ENCODE data around the gene FIBP. TPM values are rescaled to one million over a fixed set of nuclear protein-coding genes. Genes with fewer than 3 reads are reported as not detected.
A peak's percentile ranks its signal among the peaks of the same experiment; 100 is the strongest.

FIBP gene
- total and polyA plus RNA-seq, 7 experiments from 2014 or later: 25.9 to 78.3 (median 50.0) TPM

DNA sequence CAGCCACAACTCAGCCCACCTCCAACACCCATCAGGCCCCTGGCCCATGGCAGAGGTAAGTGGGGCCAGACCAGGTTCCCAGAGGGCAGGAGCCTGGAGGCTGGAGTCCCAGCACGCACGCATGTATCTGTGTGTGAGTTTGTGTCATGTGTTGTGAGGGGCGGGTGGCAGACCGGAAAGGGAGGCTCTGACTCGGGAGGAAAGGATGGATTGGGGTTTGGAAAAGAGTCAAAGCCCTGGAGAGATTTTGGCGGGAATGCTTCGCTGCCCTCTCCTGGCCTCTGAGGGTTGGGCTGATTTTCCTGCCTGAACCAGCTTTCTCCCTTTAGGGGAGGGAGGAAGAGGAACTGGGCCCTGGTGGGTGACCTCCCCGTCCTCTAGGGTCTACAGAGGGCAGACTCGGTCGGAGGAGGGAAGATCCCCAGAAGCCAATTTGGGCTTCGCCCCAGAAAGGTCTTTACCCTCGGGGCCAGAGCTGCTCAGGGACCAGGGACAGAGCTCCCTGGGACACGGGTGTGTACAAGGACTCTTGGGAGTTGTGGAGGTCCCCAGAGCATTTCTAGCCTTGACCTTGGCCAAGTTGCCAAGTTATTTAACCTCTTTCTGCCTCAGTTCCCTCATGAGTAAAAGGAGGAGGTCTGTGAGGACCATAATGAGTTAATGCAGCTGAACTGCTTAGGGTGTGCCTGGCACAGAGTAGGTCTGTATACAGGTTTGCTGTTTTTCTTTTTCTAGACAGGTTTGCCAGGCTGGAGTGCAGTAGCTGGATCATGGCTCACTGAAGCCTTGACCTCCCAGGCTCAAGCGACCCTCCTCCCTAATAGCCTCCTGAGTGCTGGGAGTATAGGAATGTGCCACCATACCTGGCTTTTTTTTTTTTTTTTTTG lies 23.7 kb upstream of the FIBP start:
- Histone ChIP-seq H3K27ac (ENCODE audit: low read depth, low read length) (no peak overlapping the region), H3K4me1 (ENCODE audit: control insufficient read depth in 2 of 2, insufficient read depth in 2 of 2, low read length in 2 of 2) (peaks cover 2 to 5% of the 10 kb centered on the region in 2 donors), H3K36me3 (ENCODE audit: control insufficient read depth in 2 of 3, insufficient read depth in 3 of 3, low read length in 3 of 3) (peaks cover 0 to 4% (median 0%) of the 10 kb centered on the region in 3 experiments), H3K9me3 (ENCODE audit: control insufficient read depth in 2 of 3, low read length in 3 of 3) (no peaks in the 10 kb centered on the region), H3K27me3 (ENCODE audit: control insufficient read depth in 2 of 2, insufficient read depth in 2 of 2, low read length in 2 of 2) (no peaks in the 10 kb centered on the region), H3K4me3 (ENCODE audit: low read length) (no peak overlapping the region)
- Mint-ChIP-seq H3K27me3 (peaks cover 0 to 9% (median 0%) of the 10 kb centered on the region in 5 donors), H3K4me3 (no peak overlapping the region), H3K4me1 (peaks cover 18 to 30% (median 21%) of the 10 kb centered on the region in 7 donors), H3K27ac (peak overlapping the region in 1 of 9 donors; percentile 5), H3K9me3 (no peaks in the 10 kb centered on the region), H3K36me3 (peaks cover 0 to 13% (median 0%) of the 10 kb centered on the region in 5 donors)
- ChIA-PET POLR2A (interaction anchor here (0.9 to 3.3 kb wide), 3 partner anchors 11 to 49 kb away, joined by 3 to 18 read pairs (median 7); partner anchors contain the start of genes CCDC85B, FIBP, FOSL1 and SART1), CTCF (interaction anchor here (0.9 to 1.3 kb wide), 3 partner anchors 11 to 27 kb away, joined by 3 to 4 read pairs (median 3); partner anchors contain the start of gene CCDC85B)
- intact Hi-C loops (cut with micrococcal nuclease): no loop called here
- DNase-seq (no peak), ATAC-seq (no peak)

DNA sequence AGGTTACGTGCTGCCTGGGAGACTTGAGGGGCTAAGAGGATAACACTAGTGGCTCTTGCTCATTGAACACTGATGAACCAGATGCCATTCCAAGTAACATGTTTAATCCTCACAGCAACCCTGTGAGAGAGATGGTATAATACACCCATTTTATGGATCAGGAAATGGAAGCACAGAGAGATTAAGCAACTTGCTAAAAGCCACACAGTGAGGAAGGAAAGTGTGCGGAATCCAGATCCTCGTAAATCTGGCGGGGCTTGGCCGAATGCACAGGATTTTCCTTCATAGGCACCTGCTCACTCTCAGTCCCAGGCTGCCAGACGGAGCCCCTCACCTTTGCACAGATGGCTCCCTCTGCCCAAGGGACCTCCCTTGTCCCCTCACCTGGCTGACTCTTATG lies 19.6 kb upstream of the FIBP start:
- Histone ChIP-seq H3K4me1 (ENCODE audit: control insufficient read depth in 2 of 2, insufficient read depth in 2 of 2, low read length in 2 of 2) (no peaks in the 10 kb centered on the region), H3K4me3 (ENCODE audit: low read length) (no peak overlapping the region), H3K36me3 (ENCODE audit: control insufficient read depth in 2 of 3, insufficient read depth in 3 of 3, low read length in 3 of 3) (no peaks in the 10 kb centered on the region), H3K9me3 (ENCODE audit: control insufficient read depth in 2 of 3, low read length in 3 of 3) (no peaks in the 10 kb centered on the region), H3K27me3 (ENCODE audit: control insufficient read depth in 2 of 2, insufficient read depth in 2 of 2, low read length in 2 of 2) (no peaks in the 10 kb centered on the region), H3K27ac (ENCODE audit: low read depth, low read length) (no peak overlapping the region)
- peaks cover 0 to 11% (median 3%) of the 10 kb centered on the region in 7 donors for H3K4me1 Mint-ChIP-seq
- no peak overlapping the region for H3K27ac Mint-ChIP-seq
- POLR2A ChIA-PET: interaction anchor here (0.6 to 4.2 kb wide), 4 partner anchors 10 to 39 kb away, joined by 3 to 27 read pairs (median 6); partner anchors contain the start of genes C11orf68, CCDC85B and FIBP
- no peak overlapping the region for H3K4me3 Mint-ChIP-seq
- intact Hi-C loops (cut with micrococcal nuclease): loop anchor here in 1 of 2 donors (10.0 kb wide), 1 partner anchor 147 kb away; the partner anchor contains the start of gene SF3B2
- H3K9me3 Mint-ChIP-seq: no peaks in the 10 kb centered on the region
- no peak for ATAC-seq
- H3K36me3 Mint-ChIP-seq: no peaks in the 10 kb centered on the region
- CTCF ChIA-PET: no interaction called here
- peaks cover 0 to 23% (median 5%) of the 10 kb centered on the region in 5 donors for H3K27me3 Mint-ChIP-seq
- no peak for DNase-seq

DNA sequence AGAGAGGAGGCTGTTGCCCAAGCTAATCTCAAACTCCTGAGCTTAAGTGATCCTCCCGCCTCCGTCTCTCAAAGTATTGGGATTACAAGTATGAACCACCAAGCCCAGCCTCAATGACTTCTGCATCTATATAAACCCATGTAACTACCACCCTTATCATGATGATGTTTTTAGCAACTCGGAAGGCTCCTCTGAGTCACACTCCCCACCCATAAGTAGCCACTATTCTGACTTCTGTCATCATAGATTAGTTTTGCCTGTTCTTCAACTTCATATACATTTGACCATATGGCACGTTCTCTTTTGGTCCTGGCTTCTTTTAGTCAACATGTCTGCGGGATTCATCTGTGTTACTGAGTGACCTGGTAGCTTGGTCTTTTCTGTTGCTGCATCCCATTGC lies 18.3 kb upstream of the FIBP start:
- no peaks in the 10 kb centered on the region for H3K36me3 Mint-ChIP-seq
- H3K9me3 ChIP-seq (ENCODE audit: control insufficient read depth in 2 of 3, low read length in 3 of 3): no peaks in the 10 kb centered on the region
- H3K4me1 ChIP-seq (ENCODE audit: control insufficient read depth in 2 of 2, insufficient read depth in 2 of 2, low read length in 2 of 2): no peaks in the 10 kb centered on the region
- H3K4me3 ChIP-seq (ENCODE audit: low read length): no peak overlapping the region
- no peaks in the 10 kb centered on the region for H3K9me3 Mint-ChIP-seq
- ChIA-PET POLR2A (interaction anchor here (0.6 to 4.2 kb wide), 8 partner anchors 9 to 435 kb away, joined by 3 to 27 read pairs (median 3); partner anchors contain the start of genes CCDC85B, CFL1 and FIBP), CTCF (interaction anchor here (0.6 to 2.1 kb wide), 3 partner anchors 13 to 19 kb away, joined by 3 to 6 read pairs (median 5); no protein-coding TSS in a partner anchor)
- H3K36me3 ChIP-seq (ENCODE audit: control insufficient read depth in 2 of 3, insufficient read depth in 3 of 3, low read length in 3 of 3): no peaks in the 10 kb centered on the region
- no peak overlapping the region for H3K27ac ChIP-seq (ENCODE audit: low read depth, low read length)
- no peak overlapping the region for H3K27ac Mint-ChIP-seq
- intact Hi-C loops (cut with micrococcal nuclease): loop anchor here in 1 of 2 donors (10.0 kb wide), 1 partner anchor 148 kb away; the partner anchor contains the start of gene SF3B2
- H3K27me3 ChIP-seq (ENCODE audit: control insufficient read depth in 2 of 2, insufficient read depth in 2 of 2, low read length in 2 of 2): no peaks in the 10 kb centered on the region
- peaks cover 0 to 18% (median 3%) of the 10 kb centered on the region in 7 donors for H3K4me1 Mint-ChIP-seq
- DNase-seq: no peak
- no peak for ATAC-seq
- peaks cover 0 to 24% (median 5%) of the 10 kb centered on the region in 5 donors for H3K27me3 Mint-ChIP-seq
- H3K4me3 Mint-ChIP-seq: no peak overlapping the region

DNA sequence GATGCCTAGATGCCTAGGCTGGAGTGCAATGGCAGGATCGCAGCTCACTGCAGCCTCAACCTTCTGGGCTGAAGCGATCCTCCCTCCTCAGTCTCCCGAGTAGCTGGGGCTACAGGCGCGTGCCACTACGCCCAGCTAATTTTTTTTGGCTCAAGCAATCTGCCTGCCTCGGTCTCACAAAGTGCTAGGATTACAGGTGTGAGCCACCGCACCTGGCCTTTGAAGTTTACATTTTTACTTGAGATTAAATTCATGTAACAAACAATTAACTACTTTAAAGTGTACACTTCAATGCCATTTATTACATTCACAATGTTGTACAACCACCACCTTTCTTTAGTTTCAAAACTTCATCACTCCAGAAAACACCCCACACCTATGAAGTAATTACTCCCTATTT lies 15.4 kb upstream of the FIBP start:
- peak overlapping the region in 2 of 9 donors; percentile 32 to 43 for H3K27ac Mint-ChIP-seq
- H3K27me3 ChIP-seq (ENCODE audit: control insufficient read depth in 2 of 2, insufficient read depth in 2 of 2, low read length in 2 of 2): peaks cover 0 to 6% of the 10 kb centered on the region in 2 donors
- H3K9me3 ChIP-seq (ENCODE audit: control insufficient read depth in 2 of 3, low read length in 3 of 3): no peaks in the 10 kb centered on the region
- intact Hi-C loops (cut with micrococcal nuclease): loop anchor here in 1 of 2 donors (10.0 kb wide), 1 partner anchor 151 kb away; the partner anchor contains the start of gene SF3B2
- no peak overlapping the region for H3K27ac ChIP-seq (ENCODE audit: low read depth, low read length)
- DNase-seq: no peak
- H3K4me1 Mint-ChIP-seq: peaks cover 0 to 18% (median 8%) of the 10 kb centered on the region in 7 donors
- no peaks in the 10 kb centered on the region for H3K36me3 Mint-ChIP-seq
- ChIA-PET CTCF (no interaction called here), POLR2A (interaction anchor here (1.5 to 6.5 kb wide), 2 partner anchors 10 to 13 kb away, joined by 4 to 108 read pairs; partner anchors contain the start of genes CCDC85B and FIBP)
- H3K36me3 ChIP-seq (ENCODE audit: control insufficient read depth in 2 of 3, insufficient read depth in 3 of 3, low read length in 3 of 3): no peaks in the 10 kb centered on the region
- no peak for ATAC-seq
- peaks cover 0 to 19% (median 2%) of the 10 kb centered on the region in 5 donors for H3K27me3 Mint-ChIP-seq
- no peak overlapping the region for H3K4me3 ChIP-seq (ENCODE audit: low read length)
- no peak overlapping the region for H3K4me3 Mint-ChIP-seq
- peaks cover 17 to 19% of the 10 kb centered on the region in 2 donors for H3K4me1 ChIP-seq (ENCODE audit: control insufficient read depth in 2 of 2, insufficient read depth in 2 of 2, low read length in 2 of 2)
- H3K9me3 Mint-ChIP-seq: no peaks in the 10 kb centered on the region

DNA sequence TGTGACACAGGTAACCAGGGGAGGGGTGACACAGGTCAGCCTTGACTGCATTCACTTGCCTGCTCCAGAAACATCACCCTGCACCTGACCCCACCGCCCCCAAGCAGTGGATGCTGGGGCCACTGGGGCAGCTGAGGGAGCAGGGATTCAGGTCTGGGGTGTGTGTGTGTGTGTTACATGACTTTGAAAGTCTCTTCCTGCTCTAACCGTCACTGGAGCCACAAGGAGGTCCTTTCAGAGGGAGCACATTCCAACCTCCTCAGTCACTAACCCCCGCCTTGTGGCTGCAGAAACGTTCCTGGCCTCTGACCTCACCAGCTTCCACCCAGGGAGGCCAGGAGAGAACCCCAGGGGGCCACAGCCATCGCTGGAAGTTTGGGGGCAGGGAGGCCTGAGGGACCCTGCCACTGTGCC lies 14.8 kb upstream of the FIBP start:
- DNase-seq (no peak), ATAC-seq (no peak)
- intact Hi-C loops (cut with micrococcal nuclease): loop anchor here in 1 of 2 donors (10.0 kb wide), 1 partner anchor 152 kb away; the partner anchor contains the start of gene SF3B2
- H3K27ac Mint-ChIP-seq: peak overlapping the region in 1 of 9 donors; percentile 43
- no peak overlapping the region for H3K27ac ChIP-seq (ENCODE audit: low read depth, low read length)
- ChIA-PET CTCF (interaction anchor here (1.1 kb wide), 1 partner anchor 13 kb away, joined by 3 read pairs; the partner anchor contains the start of gene CCDC85B), POLR2A (interaction anchor here (6.5 kb wide), 1 partner anchor 12 kb away, joined by 108 read pairs; the partner anchor contains the start of genes CCDC85B and FIBP)
- no peaks in the 10 kb centered on the region for H3K36me3 ChIP-seq (ENCODE audit: control insufficient read depth in 2 of 3, insufficient read depth in 3 of 3, low read length in 3 of 3)
- no peak overlapping the region for H3K4me3 ChIP-seq (ENCODE audit: low read length)
- no peak overlapping the region for H3K4me3 Mint-ChIP-seq
- H3K9me3 ChIP-seq (ENCODE audit: control insufficient read depth in 2 of 3, low read length in 3 of 3): no peaks in the 10 kb centered on the region
- peaks cover 17 to 19% of the 10 kb centered on the region in 2 donors for H3K4me1 ChIP-seq (ENCODE audit: control insufficient read depth in 2 of 2, insufficient read depth in 2 of 2, low read length in 2 of 2)
- H3K4me1 Mint-ChIP-seq: peaks cover 0 to 20% (median 10%) of the 10 kb centered on the region in 7 donors
- no peaks in the 10 kb centered on the region for H3K36me3 Mint-ChIP-seq
- H3K9me3 Mint-ChIP-seq: no peaks in the 10 kb centered on the region
- H3K27me3 Mint-ChIP-seq: peaks cover 0 to 17% (median 3%) of the 10 kb centered on the region in 5 donors
- H3K27me3 ChIP-seq (ENCODE audit: control insufficient read depth in 2 of 2, insufficient read depth in 2 of 2, low read length in 2 of 2): peaks cover 0 to 6% of the 10 kb centered on the region in 2 donors

DNA sequence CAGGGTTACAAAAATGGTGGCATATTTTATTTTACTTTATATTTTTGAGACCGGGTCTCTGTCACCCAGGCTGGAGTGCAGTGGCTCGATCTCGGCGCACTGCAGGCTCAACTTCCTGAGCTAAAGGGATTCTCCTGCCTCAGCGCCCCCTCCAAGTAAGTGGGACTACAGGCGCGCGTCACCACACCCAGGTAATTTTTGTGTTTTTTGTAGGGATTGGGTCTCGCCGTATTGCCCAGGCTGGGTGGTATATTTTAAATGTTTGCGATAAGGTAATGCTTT lies 12.6 kb upstream of the FIBP start:
- peaks cover 0 to 11% (median 3%) of the 10 kb centered on the region in 5 donors for H3K27me3 Mint-ChIP-seq
- peak overlapping the region in 6 of 9 donors; percentile 43 to 88 (median 80) for H3K27ac Mint-ChIP-seq

More for the DNA sequence above, 12.6 kb upstream of the FIBP start:
- ChIA-PET POLR2A (interaction anchor here (0.7 to 6.5 kb wide), 10 partner anchors 9 to 286 kb away, joined by 3 to 108 read pairs (median 4); partner anchors contain the start of genes C11orf68, CCDC85B and FIBP), CTCF (interaction anchor here (1.1 to 2.4 kb wide), 4 partner anchors 8 to 12 kb away, joined by 3 to 10 read pairs (median 7); partner anchors contain the start of genes CCDC85B and FIBP)
- peak overlapping the region; percentile 64 to 77 (median 74) for H3K4me3 Mint-ChIP-seq
- no peaks in the 10 kb centered on the region for H3K9me3 Mint-ChIP-seq
- H3K27ac ChIP-seq (ENCODE audit: low read depth, low read length): no peak overlapping the region
- intact Hi-C loops (cut with micrococcal nuclease): loop anchor here (1.0 to 10.0 kb wide), 6 partner anchors 11 to 154 kb away; partner anchors contain the start of genes C11orf68 (in 2 of the 2), CCDC85B (in 2 of the 2), DRAP1 (in 2 of the 2) and SART1 (in 1 of the 2)
- no peaks in the 10 kb centered on the region for H3K9me3 ChIP-seq (ENCODE audit: control insufficient read depth in 2 of 3, low read length in 3 of 3)
- H3K4me1 Mint-ChIP-seq: peaks cover under 1 to 36% (median 10%) of the 10 kb centered on the region in 7 donors
- peaks cover 17 to 19% of the 10 kb centered on the region in 2 donors for H3K4me1 ChIP-seq (ENCODE audit: control insufficient read depth in 2 of 2, insufficient read depth in 2 of 2, low read length in 2 of 2)
- H3K4me3 ChIP-seq (ENCODE audit: low read length): peak overlapping the region; percentile 51
- no peak for ATAC-seq
- no peak for DNase-seq
- no peaks in the 10 kb centered on the region for H3K36me3 Mint-ChIP-seq
- peaks cover 0 to 6% of the 10 kb centered on the region in 2 donors for H3K27me3 ChIP-seq (ENCODE audit: control insufficient read depth in 2 of 2, insufficient read depth in 2 of 2, low read length in 2 of 2)
- no peaks in the 10 kb centered on the region for H3K36me3 ChIP-seq (ENCODE audit: control insufficient read depth in 2 of 3, insufficient read depth in 3 of 3, low read length in 3 of 3)
